GM19351 (cell line): Measurements from ENCODE around the gene GAP43.
"Not testable (repeated sequence)": the region's sequence is repeated elsewhere in the genome, so short reads cannot be mapped to it uniquely, and the experiment has no call there.

Source experiments
- ATAC-seq: cut with Tn5 transposase; IDR thresholded peaks from one replicate; pipeline ENCODE4 v1.9.1; 2021; ENCODE audit warnings: mild to moderate bottlenecking, moderate library complexity; ENCODE audit not compliant: unreplicated experiment

Gene GAP43

DNA sequence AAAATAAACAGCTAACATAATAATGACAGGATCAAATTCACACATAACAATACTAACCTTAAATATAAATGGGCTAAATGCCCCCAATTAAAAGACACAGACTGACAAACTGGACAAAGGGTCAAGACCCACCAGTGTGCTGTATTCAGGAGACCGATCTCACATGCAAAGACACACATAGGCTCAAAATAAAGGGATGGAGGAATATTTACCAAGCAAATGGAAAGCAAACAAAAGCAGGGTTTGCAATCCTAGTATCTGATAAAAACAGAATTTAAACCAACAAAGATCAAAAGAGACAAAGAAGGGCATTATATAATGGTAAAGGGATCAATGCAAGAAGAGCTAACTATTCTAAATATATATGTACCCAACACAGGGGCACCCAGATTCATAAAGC lies 129.7 kb downstream of the GAP43 start:
- ATAC-seq: not testable (repeated sequence)

DNA sequence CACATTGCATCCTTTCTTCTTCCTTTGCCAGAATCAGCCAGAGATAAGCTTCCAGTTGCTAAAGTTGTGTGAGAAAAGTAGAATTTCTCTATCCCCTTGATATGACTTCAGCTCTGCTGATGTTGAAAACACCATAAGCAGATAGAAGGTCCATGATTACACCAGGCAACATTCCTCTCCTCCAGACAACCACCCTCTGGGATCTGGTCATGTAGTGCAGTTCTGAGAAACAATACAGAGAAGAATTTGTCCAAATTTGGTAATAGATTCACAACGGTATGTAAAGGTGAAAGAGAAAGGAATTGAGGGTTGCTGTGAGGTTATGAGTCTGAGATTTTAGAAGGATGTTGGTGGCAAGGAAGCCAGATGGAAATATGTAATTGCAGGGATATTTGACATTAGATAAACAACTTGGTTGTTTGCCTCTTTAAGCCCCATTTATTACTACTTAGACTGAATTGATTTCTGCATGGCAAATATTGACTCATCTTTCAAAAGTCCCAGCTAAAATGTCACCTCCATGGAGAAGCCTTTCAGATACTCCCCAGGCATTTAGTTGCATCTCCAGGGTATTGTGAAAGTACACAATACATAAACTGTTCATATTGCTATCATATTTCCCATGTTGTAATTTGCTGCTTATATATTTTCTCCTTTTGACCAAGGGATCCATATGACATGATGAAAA lies 134.9 kb downstream of the GAP43 start:
- ATAC-seq: no peak

DNA sequence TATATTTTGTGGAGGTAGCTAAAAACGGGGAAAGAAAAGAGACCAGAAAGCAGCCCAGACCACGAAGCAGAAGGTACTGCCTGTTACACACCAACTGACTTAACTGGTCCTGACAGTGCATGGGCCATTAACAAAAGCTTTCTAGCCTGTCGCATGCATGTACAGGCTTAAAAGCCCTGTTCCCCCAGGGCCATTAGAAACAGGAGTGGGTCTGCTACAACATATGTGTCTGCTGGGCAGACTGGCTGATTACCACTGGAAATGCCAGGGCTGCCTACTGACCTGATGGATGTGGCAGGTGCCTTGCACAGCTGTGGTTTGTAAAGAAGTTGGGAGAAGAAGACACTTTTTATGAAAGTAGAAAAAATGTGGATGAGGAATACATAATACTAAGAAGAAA lies 137.4 kb downstream of the GAP43 start:
- no peak for ATAC-seq

DNA sequence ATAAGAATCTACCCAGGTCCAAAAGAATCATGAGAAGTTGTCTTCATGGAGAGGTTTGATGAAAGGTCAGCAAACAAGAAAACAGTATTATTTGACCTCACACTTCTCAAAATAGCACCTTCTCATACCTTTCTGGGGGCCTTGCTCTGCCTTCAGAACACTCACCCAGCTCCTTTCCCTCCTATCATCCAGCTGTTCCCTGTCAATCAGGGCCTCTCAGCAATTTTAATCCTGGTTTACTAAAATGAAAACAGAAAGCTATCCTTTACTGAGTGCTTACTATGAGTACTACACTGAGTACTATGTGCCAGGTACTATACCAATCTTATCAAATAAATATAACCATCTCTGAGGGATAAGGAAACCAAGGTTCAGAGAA lies 138.6 kb downstream of the GAP43 start:
- ATAC-seq: no peak

DNA sequence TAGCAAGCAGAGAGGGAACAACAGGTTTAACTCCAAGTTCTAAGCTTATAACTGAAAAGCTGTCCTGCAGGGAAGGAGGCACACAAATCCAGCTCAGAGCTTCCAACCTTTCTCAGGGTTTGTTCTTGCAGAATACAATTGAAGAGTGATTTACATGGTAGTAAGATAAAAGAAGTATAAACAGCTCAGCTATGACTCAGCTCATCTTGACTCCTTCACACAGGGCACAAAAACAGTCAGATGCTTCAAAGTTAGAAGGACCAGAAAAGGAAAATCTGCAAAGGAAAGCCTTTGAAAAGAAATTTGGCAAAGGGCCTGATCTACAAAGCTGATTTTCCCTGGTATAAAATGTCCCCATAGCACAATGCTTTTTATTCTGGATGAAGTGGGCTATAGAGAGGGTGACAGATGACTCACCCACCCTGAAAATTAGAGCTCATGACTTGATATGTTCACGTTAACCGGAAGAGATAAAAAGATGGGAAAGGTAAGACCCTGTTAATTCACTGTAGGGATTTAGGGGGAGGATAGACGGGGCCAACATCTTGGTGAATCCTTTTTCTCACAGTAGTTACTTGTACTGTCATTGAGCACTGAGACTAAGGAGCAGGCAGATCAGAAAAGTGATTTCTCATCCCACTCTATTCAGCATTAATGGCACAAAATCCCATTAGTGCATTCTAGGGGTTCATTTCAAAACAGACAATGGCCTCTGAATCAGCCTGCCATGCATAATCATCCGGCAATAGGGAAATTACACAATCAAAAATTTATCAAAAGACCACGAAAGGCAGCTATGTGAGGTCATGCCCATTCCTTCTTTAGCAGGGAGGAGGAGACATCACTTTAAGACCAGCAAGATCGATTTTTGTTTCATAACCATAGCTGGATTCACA lies 143.5 kb downstream of the GAP43 start:
- no peak for ATAC-seq

DNA sequence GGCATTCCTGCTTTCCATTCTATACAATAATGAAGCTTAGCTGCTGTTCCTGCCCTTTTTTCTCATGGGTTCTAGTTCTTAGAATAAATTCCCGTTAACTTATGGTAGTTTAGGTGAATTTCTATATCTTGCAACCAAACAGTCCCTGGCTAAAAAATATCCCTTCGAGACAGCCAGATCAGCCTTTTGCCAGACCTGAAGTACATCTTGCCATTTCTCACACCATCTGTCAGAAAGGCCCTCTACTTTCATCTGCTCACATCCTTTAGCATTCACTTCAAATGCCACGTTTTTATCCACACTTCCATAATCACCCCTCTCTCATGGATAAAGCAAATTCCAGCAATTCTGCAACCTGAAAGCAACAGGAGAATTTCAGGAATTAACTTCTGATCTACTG lies 145.4 kb downstream of the GAP43 start:
- ATAC-seq: no peak
